HG02571 (cell line): ENCODE results near the gene LIFR.

Experiments
- ATAC-seq: cut with Tn5 transposase; IDR thresholded peaks from one replicate; pipeline ENCODE4 v1.9.1; 2021; ENCODE audit warnings: mild to moderate bottlenecking, moderate library complexity; ENCODE audit not compliant: unreplicated experiment

Gene LIFR

GRCh38 chr5:38551030-38552017 is 5.1 kb downstream of the LIFR start:
- ATAC-seq: no peak

DNA sequence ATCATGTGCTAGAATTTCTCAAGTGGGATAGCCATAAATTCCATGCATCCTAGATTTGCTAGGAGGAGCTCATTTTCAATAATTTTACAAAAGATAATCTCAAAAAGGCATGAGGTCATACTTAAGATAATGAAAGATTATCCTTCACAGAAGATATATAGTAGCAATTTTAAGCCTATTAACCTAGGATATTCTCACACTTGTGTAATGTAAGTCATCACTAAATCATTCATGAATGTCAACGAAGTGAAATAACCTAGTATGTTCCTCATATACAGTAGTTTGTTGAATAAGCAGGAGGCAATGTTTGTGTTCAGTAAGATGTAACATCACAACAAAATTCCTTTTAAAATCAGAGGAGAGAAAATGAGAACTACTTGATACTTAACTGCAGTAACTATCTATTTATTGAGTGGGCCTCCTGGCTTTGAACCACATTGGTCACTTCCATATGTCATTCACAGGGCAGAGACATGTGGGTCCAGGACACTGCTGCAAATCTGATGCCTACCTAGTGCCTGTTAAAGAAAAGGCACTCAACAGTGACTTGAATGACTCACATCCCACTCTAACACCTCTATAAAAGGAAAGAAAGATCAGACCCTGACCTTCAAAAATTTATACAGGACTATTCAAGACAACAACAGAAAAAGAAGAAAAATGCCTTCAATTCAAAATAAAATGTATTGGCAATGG is 8.2 kb downstream of the LIFR start:
- no peak for ATAC-seq

GRCh38 chr5:38547257-38547656 is 9.2 kb downstream of the LIFR start:
- no peak for ATAC-seq

GRCh38 chr5:38546691-38547146 is 9.7 kb downstream of the LIFR start:
- ATAC-seq: no peak

GRCh38 chr5:38543886-38544285 is 12.6 kb downstream of the LIFR start:
- ATAC-seq: no peak

GRCh38 chr5:38543074-38543473 is 13.4 kb downstream of the LIFR start:
- no peak for ATAC-seq

GRCh38 chr5:38541174-38541725 is 15.2 kb downstream of the LIFR start:
- no peak for ATAC-seq

GRCh38 chr5:38540314-38540713 is 16.1 kb downstream of the LIFR start:
- no peak for ATAC-seq

GRCh38 chr5:38538161-38538560 is 18.3 kb downstream of the LIFR start:
- no peak for ATAC-seq

GRCh38 chr5:38537505-38537904 is 18.9 kb downstream of the LIFR start:
- ATAC-seq: no peak

DNA sequence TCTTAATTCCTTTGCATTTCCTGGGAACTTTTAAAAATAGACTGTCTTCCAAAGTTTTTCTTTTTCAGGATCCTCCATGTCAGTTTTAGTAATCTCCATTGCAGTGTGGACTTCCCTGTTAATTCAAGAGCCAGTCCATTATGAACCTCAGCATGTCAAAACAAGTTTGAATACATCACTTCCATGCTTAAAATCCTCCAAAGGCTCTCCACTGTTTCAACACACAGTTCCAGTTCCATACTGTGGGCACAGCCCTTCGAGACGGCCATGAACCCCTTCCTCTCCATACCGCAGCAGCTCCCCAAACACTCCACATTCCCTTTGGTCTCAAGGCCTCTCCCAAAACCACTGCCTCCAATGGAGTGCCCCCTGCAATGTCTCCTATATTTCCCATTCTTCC is 19.5 kb downstream of the LIFR start:
- no peak for ATAC-seq

GRCh38 chr5:38535845-38536244 is 20.6 kb downstream of the LIFR start:
- no peak for ATAC-seq

DNA sequence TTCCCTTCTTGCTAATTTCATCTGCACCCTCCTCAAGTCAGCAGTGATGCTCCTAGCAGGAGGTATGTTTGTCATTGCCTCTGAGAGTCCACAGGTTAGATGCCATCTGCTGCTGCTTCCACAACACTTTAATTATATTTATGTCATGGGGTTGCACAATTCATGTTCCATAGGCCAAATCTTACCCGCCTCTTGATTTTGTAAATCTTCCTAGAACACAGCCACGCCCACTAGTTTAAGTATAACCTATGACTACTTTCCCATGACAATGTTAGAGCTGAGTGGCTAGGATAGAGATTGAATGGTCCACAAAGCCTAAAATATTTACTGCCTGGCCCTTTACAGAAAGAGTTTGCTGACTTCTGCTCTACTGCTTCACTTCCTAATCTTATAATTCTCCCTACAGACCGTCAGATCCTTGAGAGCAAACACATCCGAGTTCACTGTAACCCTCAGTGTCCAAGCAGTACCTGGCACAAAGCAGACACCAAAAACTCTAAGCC is 21.1 kb downstream of the LIFR start:
- no peak for ATAC-seq

DNA sequence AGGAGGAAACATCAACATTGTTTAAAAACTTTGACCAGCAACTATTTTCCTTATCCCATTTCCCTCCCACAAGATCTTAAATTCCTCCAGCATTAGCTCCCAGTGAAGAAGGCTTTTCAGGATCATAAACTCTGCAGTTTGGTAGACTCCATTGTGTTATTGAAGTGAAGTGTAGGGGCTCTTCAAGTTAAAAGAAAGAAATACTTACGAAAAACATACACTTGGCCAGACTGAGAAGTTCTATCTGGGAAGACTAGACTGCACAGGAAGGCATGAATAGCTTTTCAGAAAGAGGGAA is 22.3 kb downstream of the LIFR start:
- ATAC-seq: no peak

- no peak for ATAC-seq
Observed at GRCh38 chr5:38533286-38534155, 22.9 kb downstream of the LIFR start.

GRCh38 chr5:38532165-38532669 is 24.2 kb downstream of the LIFR start:
- no peak for ATAC-seq

- no peak for ATAC-seq
Observed at GRCh38 chr5:38531518-38531917, 24.9 kb downstream of the LIFR start.

DNA sequence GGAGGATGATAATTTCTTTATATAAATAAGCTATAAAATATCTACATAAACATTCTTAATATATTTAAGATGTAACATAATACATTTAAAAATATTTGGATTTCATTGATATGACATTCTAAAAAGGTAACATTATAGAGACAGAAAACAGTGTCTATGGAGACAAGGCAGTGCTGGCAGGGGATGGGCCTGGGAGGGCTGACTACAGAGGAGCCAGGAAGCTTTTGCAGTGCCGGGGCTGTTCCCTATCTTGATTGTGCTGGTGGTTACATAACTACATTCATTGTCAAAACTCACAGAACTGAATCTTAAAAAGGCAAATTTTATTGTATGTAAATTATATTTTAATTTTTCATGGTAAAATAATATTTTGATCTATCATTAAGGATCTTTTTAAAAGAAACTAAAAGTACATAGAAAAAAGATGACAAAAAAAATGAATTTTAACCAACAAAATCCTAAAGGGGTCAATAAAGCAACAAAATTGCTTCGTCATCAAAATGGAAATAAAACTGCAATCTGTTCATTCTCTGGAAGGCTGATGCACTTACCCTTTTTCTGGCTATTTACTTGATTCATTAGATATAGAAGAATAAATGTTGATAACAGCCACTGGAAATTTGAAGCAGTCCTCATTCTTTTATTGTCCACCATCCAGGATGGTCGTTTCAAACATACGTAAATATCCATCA is 26.3 kb downstream of the LIFR start:
- no peak for ATAC-seq

GRCh38 chr5:38528162-38528703 is 28.2 kb downstream of the LIFR start:
- ATAC-seq: no peak

DNA sequence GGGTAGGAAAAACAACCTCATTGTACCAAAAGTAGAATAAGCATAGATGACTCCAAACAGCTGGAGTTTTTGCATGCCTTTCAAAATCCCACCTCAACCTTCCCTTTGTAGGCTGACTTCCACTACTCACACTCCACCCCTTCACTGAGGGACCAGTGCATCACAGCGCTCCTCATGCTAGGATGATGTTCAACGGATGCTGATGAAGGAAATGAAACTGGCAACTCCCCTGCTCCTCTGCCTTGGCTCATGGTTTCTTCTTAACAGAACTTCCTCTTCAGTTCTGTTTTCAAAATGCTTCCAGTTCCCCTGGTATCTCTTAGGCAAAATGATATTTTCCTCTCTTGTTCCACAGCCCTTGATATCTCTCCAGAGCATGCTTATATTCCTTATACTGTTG is 29.0 kb downstream of the LIFR start:
- ATAC-seq: no peak
